GM23248 (cell line): Measurements from ENCODE around the gene GNB2. TPM values are rescaled to one million over a fixed set of nuclear protein-coding genes. Genes with fewer than 3 reads are reported as not detected.

Experiments used
- DNase-seq: peaks from one replicate; pipeline ENCODE4 v3.0.0-alpha.2; 2015
- H2AFZ ChIP-seq: fragments of 200-600 bp; sonication (generic); 2 replicates; pipeline ENCODE4 v1.6.1; 2016; ENCODE audit warnings: antibody characterized with exemption
- H3F3A ChIP-seq: fragments of 200-600 bp; sonication (generic); 2 replicates; pipeline ENCODE4 v1.6.1; 2016; ENCODE audit warnings: mild to moderate bottlenecking, antibody characterized with exemption, mixed run types; ENCODE audit not compliant: insufficient read depth
- H3K27ac ChIP-seq: fragments of 200-600 bp; sonication (generic); 2 replicates; pipeline ENCODE4 v1.5.1; 2016; ENCODE audit warnings: mild to moderate bottlenecking
- H3K27me3 ChIP-seq: fragments of 200-600 bp; sonication (generic); replicated peaks from 2 replicates; pipeline ENCODE4 v1.6.1; 2016; ENCODE audit warnings: mild to moderate bottlenecking; ENCODE audit not compliant: insufficient read depth
- H3K36me3 ChIP-seq: fragments of 200-600 bp; sonication (generic); 2 replicates; pipeline ENCODE4 v1.6.1; 2016; ENCODE audit warnings: low read depth, mild to moderate bottlenecking
- H3K4me1 ChIP-seq: fragments of 200-600 bp; sonication (generic); 2 replicates; pipeline ENCODE4 v1.6.1; 2016; ENCODE audit warnings: mild to moderate bottlenecking; ENCODE audit not compliant: insufficient read depth
- H3K4me2 ChIP-seq: fragments of 200-600 bp; sonication (generic); one replicate; pipeline ENCODE4 v1.6.1; 2016; ENCODE audit warnings: mild to moderate bottlenecking; ENCODE audit not compliant: unreplicated experiment
- H3K4me3 ChIP-seq: fragments of 200-600 bp; sonication (generic); 2 replicates; pipeline ENCODE4 v1.5.1; 2016; ENCODE audit warnings: mild to moderate bottlenecking
- H3K79me2 ChIP-seq: fragments of 200-600 bp; sonication (generic); 2 replicates; pipeline ENCODE4 v1.6.1; 2016; ENCODE audit warnings: mild to moderate bottlenecking; ENCODE audit not compliant: insufficient read depth
- H3K9ac ChIP-seq: fragments of 200-600 bp; sonication (generic); 2 replicates; pipeline ENCODE4 v1.6.1; 2016; ENCODE audit warnings: mild to moderate bottlenecking
- H3K9me2 ChIP-seq: fragments of 200-600 bp; sonication (generic); 2 replicates; pipeline ENCODE4 v1.6.1; 2016; ENCODE audit warnings: mixed run types, mild to moderate bottlenecking, moderate library complexity; ENCODE audit not compliant: insufficient read depth
- H3K9me3 ChIP-seq: fragments of 200-600 bp; sonication (generic); one replicate; pipeline ENCODE4 v1.6.1; 2017; ENCODE audit warnings: low read depth
- H4K20me1 ChIP-seq: fragments of 200-600 bp; sonication (generic); 2 replicates; pipeline ENCODE4 v1.6.0; 2016; ENCODE audit not compliant: insufficient read depth
- EZH2 ChIP-seq: fragments of 200-600 bp; sonication (generic); IDR thresholded peaks from 2 replicates; pipeline ENCODE4 v1.6.1; 2018; ENCODE audit warnings: antibody characterized with exemption, mild to moderate bottlenecking; ENCODE audit not compliant: insufficient read depth, poor library complexity, severe bottlenecking
- EZH2phosphoT487 ChIP-seq: fragments of 200-600 bp; sonication (generic); IDR thresholded peaks from 2 replicates; pipeline ENCODE4 v1.6.1; 2018; ENCODE audit warnings: antibody characterized with exemption, moderate library complexity, mild to moderate bottlenecking, low read depth; ENCODE audit not compliant: insufficient read depth
- WGBS, 2 experiments: methylation state at CpG; one replicate each; pipeline ENCODE4 v1.1.6; 2015 to 2017; ENCODE audit warnings: low lambda C conversion rate in 2 of 2, low coverage in 1 of 2; ENCODE audit errors: missing lambda C conversion rate in 2 of 2; 5-methylcytosine and 5-hydroxymethylcytosine counted together
- in situ Hi-C: fragments of 300-500 bp; cut with MboI; formaldehyde crosslinking; loops from 2 replicates; pipeline ENCODE4 v1.15.0; 2020
- polyA plus RNA-seq: library from polyadenylated mRNA; unstranded; fragments of >200 nt; fragmentation: Nextera tagmentation; extraction: Ambion mirVana; gene quantifications from 2 replicates; pipeline ENCODE4 v1.2.1, GENCODE V29; 2016
- total RNA-seq: library from RNA; depleted of rRNA; stranded (reverse); fragments of >200 nt; shearing (Covaris generic); gene quantifications from 2 replicates; pipeline ENCODE4 v1.2.3, GENCODE V29; 2014

The GNB2 gene
- total and polyA plus RNA-seq, 2 experiments from 2014 or later = 89.8 to 132 TPM

DNA sequence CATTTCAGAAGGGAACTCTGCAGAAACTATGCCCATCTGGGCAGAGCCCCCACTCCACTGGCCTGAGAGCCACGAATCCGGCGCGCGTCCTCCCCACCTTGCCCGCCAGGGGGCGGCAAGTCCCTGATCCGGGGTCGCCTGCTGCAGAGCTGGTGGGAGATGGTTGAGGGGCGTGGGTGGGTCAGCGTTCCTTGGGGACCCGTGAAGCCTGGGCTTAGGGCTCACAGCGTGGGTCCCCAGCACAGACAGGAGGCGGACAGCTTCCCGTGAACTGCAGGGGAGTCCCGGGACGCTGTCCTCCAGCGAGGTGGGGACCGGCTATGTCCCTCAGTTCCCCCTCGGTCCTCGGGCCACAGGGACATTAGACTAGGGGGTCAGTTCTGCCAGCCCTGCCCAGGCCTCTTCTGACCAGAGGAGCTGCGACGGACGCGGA, 31.8 kb downstream of the GNB2 start:
- in situ Hi-C loops = no loop called here
- no peaks in the 10 kb centered on the region for H3K9me3 ChIP-seq
- H3K4me3 ChIP-seq = peak overlapping the region; percentile 94
- WGBS, 2 experiments = 1 to 2% methylated on average over 22 to 25 of the region's 25 CpGs
- peak overlapping the region; percentile 94 for H2AFZ ChIP-seq
- H3K36me3 ChIP-seq = no peaks in the 10 kb centered on the region
- no peaks in the 10 kb centered on the region for H3F3A ChIP-seq
- peak; percentile 79 for DNase-seq
- peaks cover 4% of the 10 kb centered on the region; the same call in 1 of the 2 replicates for H3K27me3 ChIP-seq
- peak overlapping the region; percentile 95 for H3K9ac ChIP-seq
- peak overlapping the region; percentile 77 for H3K4me2 ChIP-seq
- H3K9me2 ChIP-seq = no peaks in the 10 kb centered on the region
- H3K27ac ChIP-seq = peak overlapping the region; percentile 74
- H3K79me2 ChIP-seq = peaks cover 28% of the 10 kb centered on the region
- H4K20me1 ChIP-seq = no peaks in the 10 kb centered on the region
- TF ChIP-seq EZH2 = no peak
- no peak for TF ChIP-seq EZH2phosphoT487
- H3K4me1 ChIP-seq = peaks cover 6% of the 10 kb centered on the region; the same call in 1 of the 2 replicates

DNA sequence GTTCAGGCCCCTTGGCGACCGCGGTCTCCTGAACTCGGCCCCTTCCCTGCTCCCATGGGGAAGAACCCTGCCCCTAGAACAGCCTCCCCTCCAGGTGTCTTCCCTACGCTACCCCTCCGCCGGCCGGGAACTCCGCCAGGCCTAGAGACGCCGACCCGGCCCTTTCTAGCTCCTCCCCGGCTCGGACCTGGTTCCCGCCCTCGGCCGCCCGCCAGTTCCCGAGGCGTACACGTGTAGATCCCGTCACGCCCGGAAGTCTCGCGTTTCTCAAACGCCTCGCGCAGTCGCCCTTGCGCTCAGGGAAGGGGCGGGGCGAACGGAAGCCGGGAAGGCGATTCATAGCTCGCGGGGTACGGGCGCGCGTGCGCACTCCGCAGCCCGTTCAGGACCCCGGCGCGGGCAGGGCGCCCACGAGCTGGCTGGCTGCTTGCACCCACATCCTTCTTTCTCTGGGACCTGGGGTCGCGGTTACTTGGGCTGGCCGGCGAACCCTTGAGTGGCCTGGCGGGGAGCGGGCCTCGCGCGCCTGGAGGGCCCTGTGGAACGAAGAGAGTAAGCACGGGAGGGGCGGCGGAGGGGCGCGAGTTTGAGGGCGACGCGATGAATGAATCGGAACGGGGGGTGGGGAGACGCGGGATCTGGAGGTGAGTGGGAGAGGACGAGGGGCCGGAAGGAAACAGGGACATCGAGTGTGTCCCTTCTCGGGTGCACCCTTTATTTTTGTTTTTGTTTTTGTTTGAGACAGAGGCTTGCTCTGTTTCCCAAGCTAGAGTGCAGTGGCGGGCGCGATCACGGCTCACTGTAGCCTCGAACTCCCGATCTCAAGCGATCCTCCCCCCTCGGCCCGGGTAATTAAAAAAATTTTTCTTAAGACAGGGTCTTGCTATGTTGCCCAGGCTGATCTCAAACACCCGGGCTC, 32.5 kb downstream of the GNB2 start, which contains the start of gene POP7:
Gene POP7, plus strand, starts transcription at position 369 of the 919 bp plus-strand sequence. CDS start 710 bp downstream, outside the sequence.
- Histone ChIP-seq H3K9me3 (no peaks in the 10 kb centered on the region), H3K4me3 (peak within 1 kb of the TSS; percentile 94), H3K27me3 (peaks cover 4% of the 10 kb centered on the region; the same call in 1 of the 2 replicates), H3K4me2 (peak within 1 kb of the TSS; percentile 77), H3K9ac (peak within 1 kb of the TSS; percentile 95), H3K27ac (peak within 1 kb of the TSS; percentile 74), H3F3A (no peaks in the 10 kb centered on the region), H3K4me1 (peaks cover 6% of the 10 kb centered on the region; the same call in 1 of the 2 replicates), H4K20me1 (no peaks in the 10 kb centered on the region), H3K79me2 (peaks cover 28% of the 10 kb centered on the region), H2AFZ (peak within 1 kb of the TSS; percentile 94), H3K9me2 (no peaks in the 10 kb centered on the region), H3K36me3 (no peaks in the 10 kb centered on the region)
- WGBS, 2 experiments = 0 to 1% methylated on average over 60 to 70 of the region's 86 CpGs
- TF ChIP-seq EZH2 = no peak
- no peak for TF ChIP-seq EZH2phosphoT487
- in situ Hi-C loops = no loop called here
- peak; percentile 100 for DNase-seq

DNA sequence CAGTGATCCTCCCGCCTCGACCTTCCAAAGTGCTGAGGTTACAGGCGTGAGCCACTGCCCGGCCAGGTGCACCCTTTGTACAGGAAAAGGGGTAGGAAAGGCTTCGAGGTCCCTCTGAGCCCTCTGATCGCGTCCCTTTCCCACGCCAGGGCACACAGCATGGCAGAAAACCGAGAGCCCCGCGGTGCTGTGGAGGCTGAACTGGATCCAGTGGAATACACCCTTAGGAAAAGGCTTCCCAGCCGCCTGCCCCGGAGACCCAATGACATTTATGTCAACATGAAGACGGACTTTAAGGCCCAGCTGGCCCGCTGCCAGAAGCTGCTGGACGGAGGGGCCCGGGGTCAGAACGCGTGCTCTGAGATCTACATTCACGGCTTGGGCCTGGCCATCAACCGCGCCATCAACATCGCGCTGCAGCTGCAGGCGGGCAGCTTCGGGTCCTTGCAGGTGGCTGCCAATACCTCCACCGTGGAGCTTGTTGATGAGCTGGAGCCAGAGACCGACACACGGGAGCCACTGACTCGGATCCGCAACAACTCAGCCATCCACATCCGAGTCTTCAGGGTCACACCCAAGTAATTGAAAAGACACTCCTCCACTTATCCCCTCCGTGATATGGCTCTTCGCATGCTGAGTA, 33.3 kb downstream of the GNB2 start:
- peak overlapping the region; percentile 94 for H3K4me3 ChIP-seq
- no peaks in the 10 kb centered on the region for H3F3A ChIP-seq
- H3K9ac ChIP-seq = peak overlapping the region; percentile 95
- in situ Hi-C loops = no loop called here
- peaks cover 6% of the 10 kb centered on the region; the same call in 1 of the 2 replicates for H3K4me1 ChIP-seq
- H3K4me2 ChIP-seq = peak overlapping the region; percentile 77
- no peaks in the 10 kb centered on the region for H4K20me1 ChIP-seq
- TF ChIP-seq EZH2 (no peak), EZH2phosphoT487 (no peak)
- peak; percentile 20 for DNase-seq
- H3K27me3 ChIP-seq = 0 out of 2 replicates have a peak, but pooled peaks cover 4% of the 10 kb centered on the region
- peak overlapping the region; percentile 94 for H2AFZ ChIP-seq
- WGBS, 2 experiments = 16% methylated on average over 34 of the region's 34 CpGs
- H3K27ac ChIP-seq = no peak overlapping the region
- no peaks in the 10 kb centered on the region for H3K9me3 ChIP-seq
- peaks cover 28% of the 10 kb centered on the region for H3K79me2 ChIP-seq
- no peaks in the 10 kb centered on the region for H3K9me2 ChIP-seq
- H3K36me3 ChIP-seq = no peaks in the 10 kb centered on the region

DNA sequence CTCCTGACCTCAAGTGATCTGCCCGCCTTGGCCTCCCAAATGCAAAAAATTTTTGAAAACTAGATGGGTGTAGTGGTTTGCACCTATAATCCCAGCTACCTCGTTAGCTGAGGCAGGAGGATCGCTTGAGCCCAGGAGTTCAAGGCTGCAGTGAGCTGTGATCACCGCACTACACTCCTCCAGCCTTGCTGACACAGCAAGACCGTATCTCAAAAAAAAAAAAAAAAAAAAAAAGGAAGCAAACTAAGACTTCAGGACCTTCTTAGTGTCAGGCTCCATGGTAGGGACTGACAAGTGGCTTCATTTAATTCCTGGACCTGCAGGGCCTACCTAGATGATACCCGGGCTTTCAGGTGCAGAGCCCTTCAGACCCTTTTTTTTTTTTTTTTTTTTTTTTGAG, 34.9 kb downstream of the GNB2 start:
- Histone ChIP-seq H3F3A (no peaks in the 10 kb centered on the region), H3K4me3 (no peak overlapping the region), H3K79me2 (peaks cover 28% of the 10 kb centered on the region), H3K9ac (no peak overlapping the region), H3K27me3 (no peaks in the 10 kb centered on the region), H3K27ac (no peak overlapping the region), H2AFZ (no peak overlapping the region), H3K36me3 (no peaks in the 10 kb centered on the region), H3K4me1 (peaks cover 6% of the 10 kb centered on the region; the same call in 1 of the 2 replicates), H3K4me2 (no peak overlapping the region), H3K9me2 (no peaks in the 10 kb centered on the region), H3K9me3 (no peaks in the 10 kb centered on the region), H4K20me1 (no peaks in the 10 kb centered on the region)
- DNase-seq = no peak
- in situ Hi-C loops = no loop called here
- 88% methylated on average over 6 of the region's 6 CpGs for WGBS, 2 experiments
- TF ChIP-seq EZH2phosphoT487 (no peak), EZH2 (no peak)
